A549 (cell line): ENCODE measurements around the gene GSE1.

Source experiments
- MAFK ChIP-seq: fragments of 450-650 bp; IDR thresholded peaks from 2 replicates; pipeline ENCODE4 v1.6.1; 2014; ENCODE audit not compliant: partially characterized antibody
- TF ChIP-seq, protein P1 (sequence below): fragments of >200 bp; sonication (Bioruptor Twin); formaldehyde crosslinking; IDR thresholded peaks from 3 replicates; pipeline ENCODE4 v1.5.1; 2016
- TF ChIP-seq, protein P2 (sequence below): fragments of >200 bp; sonication (Bioruptor Twin); formaldehyde crosslinking; IDR thresholded peaks from 2 replicates; pipeline ENCODE4 v1.6.1; 2016
- TF ChIP-seq, protein P3 (sequence below): fragments of 450-650 bp; IDR thresholded peaks from 2 replicates; pipeline ENCODE4 v1.6.1; 2014; ENCODE audit warnings: antibody characterized with exemption

DNA sequence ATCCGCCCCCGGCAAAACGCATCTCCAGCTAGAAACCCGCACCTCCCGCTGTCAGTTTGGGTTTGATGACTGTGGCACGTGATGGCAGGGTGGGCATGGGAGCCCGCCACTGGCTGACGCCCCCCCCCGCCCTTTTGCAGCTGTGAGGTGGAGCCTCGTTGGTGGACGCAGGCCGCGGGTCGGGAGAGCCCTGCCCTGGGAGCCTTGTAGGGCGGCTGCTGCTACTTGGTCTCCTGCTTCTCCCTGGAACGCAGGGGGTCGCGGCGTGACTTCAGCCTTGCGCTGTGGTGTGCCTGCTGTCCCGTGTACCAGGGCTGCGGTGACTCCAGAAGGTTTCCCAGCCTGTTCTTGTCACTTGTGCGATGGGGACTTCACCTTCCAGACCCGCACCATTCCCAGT lies 28.2 kb downstream of the GSE1 start:
- no peak for TF ChIP-seq MAFK
- TF ChIP-seq, protein P1, sequence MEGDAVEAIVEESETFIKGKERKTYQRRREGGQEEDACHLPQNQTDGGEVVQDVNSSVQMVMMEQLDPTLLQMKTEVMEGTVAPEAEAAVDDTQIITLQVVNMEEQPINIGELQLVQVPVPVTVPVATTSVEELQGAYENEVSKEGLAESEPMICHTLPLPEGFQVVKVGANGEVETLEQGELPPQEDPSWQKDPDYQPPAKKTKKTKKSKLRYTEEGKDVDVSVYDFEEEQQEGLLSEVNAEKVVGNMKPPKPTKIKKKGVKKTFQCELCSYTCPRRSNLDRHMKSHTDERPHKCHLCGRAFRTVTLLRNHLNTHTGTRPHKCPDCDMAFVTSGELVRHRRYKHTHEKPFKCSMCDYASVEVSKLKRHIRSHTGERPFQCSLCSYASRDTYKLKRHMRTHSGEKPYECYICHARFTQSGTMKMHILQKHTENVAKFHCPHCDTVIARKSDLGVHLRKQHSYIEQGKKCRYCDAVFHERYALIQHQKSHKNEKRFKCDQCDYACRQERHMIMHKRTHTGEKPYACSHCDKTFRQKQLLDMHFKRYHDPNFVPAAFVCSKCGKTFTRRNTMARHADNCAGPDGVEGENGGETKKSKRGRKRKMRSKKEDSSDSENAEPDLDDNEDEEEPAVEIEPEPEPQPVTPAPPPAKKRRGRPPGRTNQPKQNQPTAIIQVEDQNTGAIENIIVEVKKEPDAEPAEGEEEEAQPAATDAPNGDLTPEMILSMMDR, result no peak
- TF ChIP-seq, protein P2, sequence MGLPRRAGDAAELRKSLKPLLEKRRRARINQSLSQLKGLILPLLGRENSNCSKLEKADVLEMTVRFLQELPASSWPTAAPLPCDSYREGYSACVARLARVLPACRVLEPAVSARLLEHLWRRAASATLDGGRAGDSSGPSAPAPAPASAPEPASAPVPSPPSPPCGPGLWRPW, result no peak
- TF ChIP-seq, protein P3, sequence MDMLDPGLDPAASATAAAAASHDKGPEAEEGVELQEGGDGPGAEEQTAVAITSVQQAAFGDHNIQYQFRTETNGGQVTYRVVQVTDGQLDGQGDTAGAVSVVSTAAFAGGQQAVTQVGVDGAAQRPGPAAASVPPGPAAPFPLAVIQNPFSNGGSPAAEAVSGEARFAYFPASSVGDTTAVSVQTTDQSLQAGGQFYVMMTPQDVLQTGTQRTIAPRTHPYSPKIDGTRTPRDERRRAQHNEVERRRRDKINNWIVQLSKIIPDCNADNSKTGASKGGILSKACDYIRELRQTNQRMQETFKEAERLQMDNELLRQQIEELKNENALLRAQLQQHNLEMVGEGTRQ, result no peak
